Measurements from ENCODE around the gene CNPY4.

- TF ChIP-seq CTCF (IDR thresholded peaks at IDR 0.05) (no peak), POLR2A (IDR thresholded peaks at IDR 0.05) (no peak)
Observed at GRCh38 chr7:100154651-100155491, 35.4 kb downstream of the CNPY4 start.
